GM12865 (cell line): Measurements from ENCODE around the gene STARD13.

Source experiments
- DNase-seq: peaks from one replicate; pipeline ENCODE4 v3.0.0; 2010; ENCODE audit warnings: low read depth
- H3K4me3 ChIP-seq: 2 replicates; pipeline ENCODE4 v1.5.1; 2011; ENCODE audit warnings: mild to moderate bottlenecking, low read depth, low read length, control low read depth
- TF ChIP-seq, protein P1 (sequence below): IDR thresholded peaks from 2 replicates; pipeline ENCODE4 v1.5.1; 2011; ENCODE audit warnings: low read length, control low read depth, low read depth, inconsistent platforms; ENCODE audit not compliant: insufficient read depth; ENCODE audit errors: missing control alignments

STARD13 gene

GRCh38 chr13:33307843-33308242 is 22.3 kb upstream of the STARD13 start:
- H3K4me3 ChIP-seq: no peak overlapping the region
- TF ChIP-seq, protein P1, sequence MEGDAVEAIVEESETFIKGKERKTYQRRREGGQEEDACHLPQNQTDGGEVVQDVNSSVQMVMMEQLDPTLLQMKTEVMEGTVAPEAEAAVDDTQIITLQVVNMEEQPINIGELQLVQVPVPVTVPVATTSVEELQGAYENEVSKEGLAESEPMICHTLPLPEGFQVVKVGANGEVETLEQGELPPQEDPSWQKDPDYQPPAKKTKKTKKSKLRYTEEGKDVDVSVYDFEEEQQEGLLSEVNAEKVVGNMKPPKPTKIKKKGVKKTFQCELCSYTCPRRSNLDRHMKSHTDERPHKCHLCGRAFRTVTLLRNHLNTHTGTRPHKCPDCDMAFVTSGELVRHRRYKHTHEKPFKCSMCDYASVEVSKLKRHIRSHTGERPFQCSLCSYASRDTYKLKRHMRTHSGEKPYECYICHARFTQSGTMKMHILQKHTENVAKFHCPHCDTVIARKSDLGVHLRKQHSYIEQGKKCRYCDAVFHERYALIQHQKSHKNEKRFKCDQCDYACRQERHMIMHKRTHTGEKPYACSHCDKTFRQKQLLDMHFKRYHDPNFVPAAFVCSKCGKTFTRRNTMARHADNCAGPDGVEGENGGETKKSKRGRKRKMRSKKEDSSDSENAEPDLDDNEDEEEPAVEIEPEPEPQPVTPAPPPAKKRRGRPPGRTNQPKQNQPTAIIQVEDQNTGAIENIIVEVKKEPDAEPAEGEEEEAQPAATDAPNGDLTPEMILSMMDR: no peak
- DNase-seq: no peak

GRCh38 chr13:33303855-33304597 is 18.5 kb upstream of the STARD13 start:
- H3K4me3 ChIP-seq: no peak overlapping the region
- TF ChIP-seq, protein P1: no peak
- no peak for DNase-seq

DNA sequence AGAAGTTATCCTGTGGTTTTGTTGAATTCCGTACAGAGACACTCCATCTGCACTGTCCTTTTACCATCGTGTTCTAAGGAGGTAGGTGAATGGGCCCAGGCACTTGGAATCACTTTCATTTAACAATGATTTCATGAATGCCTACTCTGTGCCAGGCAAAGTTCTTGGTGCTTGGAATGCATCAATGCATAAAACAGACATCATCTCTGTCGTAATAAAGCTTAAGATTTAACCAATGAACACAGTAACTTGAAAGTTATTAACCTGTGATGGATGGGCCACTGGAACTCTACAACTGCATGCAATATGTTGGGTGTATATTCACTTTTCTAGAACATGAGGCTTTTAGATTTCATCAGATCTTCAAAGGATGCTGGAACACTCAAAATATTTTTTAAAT is 14.1 kb upstream of the STARD13 start:
- no peak for DNase-seq
- no peak overlapping the region for H3K4me3 ChIP-seq
- TF ChIP-seq, protein P1: no peak

DNA sequence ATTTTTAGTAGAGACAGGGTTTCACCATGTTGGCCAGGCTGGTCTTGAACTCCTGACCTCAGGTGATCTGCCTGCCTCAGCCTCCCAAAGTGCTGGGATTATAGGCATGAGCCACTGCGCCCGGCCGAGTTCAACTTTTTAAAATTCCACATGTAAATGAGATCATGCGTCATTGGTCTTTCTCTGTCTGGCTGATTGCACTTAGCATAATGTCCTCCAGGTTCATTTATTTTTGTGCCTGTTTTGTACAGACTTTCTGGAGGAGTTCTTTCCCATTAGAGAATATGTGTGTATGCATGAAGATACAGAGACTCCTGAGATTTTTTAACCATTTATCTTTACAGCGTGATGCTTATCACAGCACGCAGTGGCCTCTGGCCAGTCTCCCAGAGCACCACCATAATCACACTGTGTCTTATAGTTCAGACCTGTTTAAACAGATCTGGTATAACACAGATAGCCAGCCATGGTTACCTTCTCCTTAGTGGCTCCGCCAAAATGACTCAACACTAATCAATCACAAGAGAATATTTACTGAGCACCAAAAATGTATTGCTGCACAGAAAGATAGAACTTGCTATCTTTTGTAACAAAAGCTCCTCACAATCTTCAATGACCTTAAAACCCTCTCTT is 11.4 kb upstream of the STARD13 start:
- no peak overlapping the region for H3K4me3 ChIP-seq
- TF ChIP-seq, protein P1: no peak
- no peak for DNase-seq

DNA sequence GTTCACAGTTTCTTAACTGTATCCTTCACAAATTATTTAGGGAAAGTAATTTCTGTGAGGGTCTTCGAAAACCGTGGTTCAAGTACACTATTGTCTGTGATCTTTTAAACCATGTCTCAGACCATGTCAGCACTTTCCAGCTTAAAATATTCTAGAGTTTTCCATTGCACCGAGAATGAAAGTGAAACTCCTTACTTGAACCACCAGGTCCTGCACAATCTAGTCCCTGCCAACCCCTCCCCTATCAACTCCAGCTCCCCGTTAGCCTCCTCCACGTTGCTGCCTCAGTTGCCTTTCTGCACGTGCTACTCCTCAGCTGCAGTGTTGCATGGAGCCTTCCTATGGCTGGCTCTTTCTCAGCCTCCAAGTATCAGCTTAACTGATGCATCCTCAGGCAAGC is 7.2 kb upstream of the STARD13 start:
- no peak overlapping the region for H3K4me3 ChIP-seq
- TF ChIP-seq, protein P1: no peak
- no peak for DNase-seq

DNA sequence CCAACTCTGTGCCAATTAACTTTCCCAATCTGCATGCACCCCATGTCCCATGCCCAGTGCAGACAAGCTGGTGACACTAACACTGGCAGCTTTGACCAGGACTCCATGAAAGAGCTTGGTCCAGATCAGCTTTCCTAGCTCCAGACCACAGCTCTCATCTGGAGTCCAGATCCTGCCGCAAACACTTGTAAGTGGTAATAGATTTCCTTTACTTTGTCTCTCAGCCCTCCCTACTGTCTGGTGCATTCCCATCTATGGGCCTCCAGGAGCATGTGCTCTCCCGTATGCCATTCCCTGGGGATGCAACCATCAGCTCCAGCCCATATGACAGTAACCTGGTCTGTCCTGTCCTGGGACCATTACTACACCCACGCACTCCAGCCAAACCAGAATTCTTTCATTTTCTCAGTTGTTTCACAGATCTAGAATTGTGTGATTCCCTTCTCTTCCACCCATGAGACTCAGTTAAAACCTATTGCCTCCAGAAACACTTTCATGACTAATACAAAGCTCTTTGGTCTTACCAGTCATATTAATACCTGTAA is 4.9 kb upstream of the STARD13 start:
- DNase-seq: no peak
- TF ChIP-seq, protein P1: no peak
- no peak overlapping the region for H3K4me3 ChIP-seq

- H3K4me3 ChIP-seq: no peak overlapping the region
- TF ChIP-seq, protein P1: no peak
- no peak for DNase-seq
Measured at GRCh38 chr13:33289966-33290365, 4.4 kb upstream of the STARD13 start.
